Testis (tissue), 2 donors: Measurements from ENCODE around the gene SRXN1.
"Not testable (repeated sequence)": the region's sequence is repeated elsewhere in the genome, so short reads cannot be mapped to it uniquely, and the experiment has no call there.

Experiments used
- CTCF ChIP-seq, 3 experiments: fragments of 450-650 bp in 2 of 3; fragments of 200-600 bp in 1 of 3; sonication (generic) in 1 of 3; IDR thresholded peaks; one replicate each; pipeline ENCODE4 v1.5.1; 2016 to 2019; ENCODE audit warnings: antibody characterized with exemption in 3 of 3, mild to moderate bottlenecking in 2 of 3, moderate library complexity in 1 of 3
- POLR2A ChIP-seq: fragments of 450-650 bp; IDR thresholded peaks from one replicate; pipeline ENCODE4 v1.6.1; 2017; ENCODE audit warnings: antibody characterized with exemption, mild to moderate bottlenecking, moderate library complexity

GRCh38 chr20:693786-694185 lies 40.8 kb upstream of the SRXN1 start:
- not testable (repeated sequence) for TF ChIP-seq CTCF (IDR thresholded peaks at IDR 0.05); POLR2A
